ENCODE data around the gene PRKCE. TPM values are rescaled to one million over a fixed set of nuclear protein-coding genes. Genes with fewer than 3 reads are reported as not detected.

The PRKCE gene
- total RNA-seq, 6 experiments from 2014 or later, result 5.2 to 18.8 (median 11.0) TPM

- no peak overlapping the region for H3K27ac ChIP-seq
- DNase-seq, result no peak
- no peak for ATAC-seq
- TF ChIP-seq, protein P1, sequence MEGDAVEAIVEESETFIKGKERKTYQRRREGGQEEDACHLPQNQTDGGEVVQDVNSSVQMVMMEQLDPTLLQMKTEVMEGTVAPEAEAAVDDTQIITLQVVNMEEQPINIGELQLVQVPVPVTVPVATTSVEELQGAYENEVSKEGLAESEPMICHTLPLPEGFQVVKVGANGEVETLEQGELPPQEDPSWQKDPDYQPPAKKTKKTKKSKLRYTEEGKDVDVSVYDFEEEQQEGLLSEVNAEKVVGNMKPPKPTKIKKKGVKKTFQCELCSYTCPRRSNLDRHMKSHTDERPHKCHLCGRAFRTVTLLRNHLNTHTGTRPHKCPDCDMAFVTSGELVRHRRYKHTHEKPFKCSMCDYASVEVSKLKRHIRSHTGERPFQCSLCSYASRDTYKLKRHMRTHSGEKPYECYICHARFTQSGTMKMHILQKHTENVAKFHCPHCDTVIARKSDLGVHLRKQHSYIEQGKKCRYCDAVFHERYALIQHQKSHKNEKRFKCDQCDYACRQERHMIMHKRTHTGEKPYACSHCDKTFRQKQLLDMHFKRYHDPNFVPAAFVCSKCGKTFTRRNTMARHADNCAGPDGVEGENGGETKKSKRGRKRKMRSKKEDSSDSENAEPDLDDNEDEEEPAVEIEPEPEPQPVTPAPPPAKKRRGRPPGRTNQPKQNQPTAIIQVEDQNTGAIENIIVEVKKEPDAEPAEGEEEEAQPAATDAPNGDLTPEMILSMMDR (IDR thresholded peaks at IDR 0.05), result no peak
- no peak for TF ChIP-seq POLR2A (IDR thresholded peaks at IDR 0.05)
- no peaks in the 10 kb centered on the region for H3K36me3 ChIP-seq
- no peaks in the 10 kb centered on the region for H3K27me3 ChIP-seq
- intact Hi-C loops (cut with DNase I), result no loop called here
- peaks cover 0 to 18% (median 2%) of the 10 kb centered on the region in 4 donors for H3K4me1 ChIP-seq
- 89% methylated on average over 2 of the region's 3 CpGs for whole genome bisulfite sequencing (ENCODE audit: insufficient coverage, low coverage, low lambda C conversion rate, missing lambda C conversion rate)
- H3K9me3 ChIP-seq, result no peaks in the 10 kb centered on the region
- no peak overlapping the region for H3K4me3 ChIP-seq
These were observed 219.6 kb downstream of the PRKCE start for GRCh38 chr2:45871025-45871424.

DNA sequence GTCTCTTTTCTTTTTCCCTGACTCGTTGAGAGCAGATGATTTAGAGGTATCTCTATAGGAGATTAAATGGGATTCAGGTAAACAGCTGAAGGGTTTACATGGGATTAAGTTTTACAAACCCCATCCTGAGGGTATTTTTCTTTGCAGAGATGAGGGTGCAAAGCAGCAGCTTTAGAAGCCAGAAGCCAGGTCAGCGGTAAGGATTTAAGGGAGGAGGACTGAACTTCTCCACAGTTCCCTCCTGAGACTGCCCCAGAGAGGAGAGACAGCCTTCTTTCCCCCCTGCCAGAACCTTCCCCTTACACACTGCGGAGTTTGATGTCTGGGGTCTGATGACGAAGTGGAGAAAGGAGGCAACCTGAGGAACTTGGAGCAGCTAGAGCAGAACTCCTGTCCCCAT lies 220.1 kb downstream of the PRKCE start:
- H3K36me3 ChIP-seq, result no peaks in the 10 kb centered on the region
- intact Hi-C loops (cut with DNase I), result no loop called here
- no peak for TF ChIP-seq POLR2A (IDR thresholded peaks at IDR 0.05)
- TF ChIP-seq, protein P1 (IDR thresholded peaks at IDR 0.05), result no peak
- WGBS (ENCODE audit: insufficient coverage, low coverage, low lambda C conversion rate, missing lambda C conversion rate), result 50% methylated on average over 2 of the region's 4 CpGs
- H3K27ac ChIP-seq, result no peak overlapping the region
- DNase-seq (no peak), ATAC-seq (no peak)
- H3K27me3 ChIP-seq, result no peaks in the 10 kb centered on the region
- H3K4me3 ChIP-seq, result no peak overlapping the region
- peaks cover 0 to 18% (median 2%) of the 10 kb centered on the region in 4 donors for H3K4me1 ChIP-seq
- no peaks in the 10 kb centered on the region for H3K9me3 ChIP-seq

DNA sequence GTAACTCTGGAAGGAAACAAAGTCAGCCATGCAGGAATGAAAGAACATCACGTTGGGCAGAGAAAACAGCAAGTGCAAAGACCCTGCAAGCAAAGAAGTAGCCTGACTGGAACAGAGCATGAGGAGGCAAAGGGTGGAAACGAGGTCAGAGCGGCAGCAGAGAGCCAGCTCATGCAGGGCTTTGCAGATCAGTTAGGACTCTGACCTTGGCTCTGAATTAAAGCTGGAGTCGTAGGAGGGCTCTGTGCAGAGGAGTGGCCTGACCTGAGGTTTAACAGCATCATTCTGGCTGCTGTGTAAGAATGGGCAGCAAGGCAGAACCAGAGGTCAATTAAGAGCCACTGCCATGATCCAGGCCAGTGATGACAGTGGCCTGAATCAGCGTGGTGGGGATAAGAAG lies 220.7 kb downstream of the PRKCE start:
- TF ChIP-seq, protein P1 (IDR thresholded peaks at IDR 0.05), result no peak
- TF ChIP-seq POLR2A (IDR thresholded peaks at IDR 0.05), result no peak
- H3K4me3 ChIP-seq, result no peak overlapping the region
- no peaks in the 10 kb centered on the region for H3K36me3 ChIP-seq
- H3K4me1 ChIP-seq, result peaks cover 0 to 18% (median 2%) of the 10 kb centered on the region in 4 donors
- intact Hi-C loops (cut with DNase I), result no loop called here
- no peaks in the 10 kb centered on the region for H3K9me3 ChIP-seq
- WGBS (ENCODE audit: insufficient coverage, low coverage, low lambda C conversion rate, missing lambda C conversion rate), result 23% methylated on average over 4 of the region's 5 CpGs
- no peak overlapping the region for H3K27ac ChIP-seq
- peak; percentile 46 to 82 (median 72) for DNase-seq
- H3K27me3 ChIP-seq, result no peaks in the 10 kb centered on the region
- ATAC-seq, result peak; percentile 96 to 99 (median 98)

- no peak for TF ChIP-seq POLR2A (IDR thresholded peaks at IDR 0.05)
- TF ChIP-seq, protein P1 (IDR thresholded peaks at IDR 0.05), result no peak
- peak; percentile 29 to 80 (median 75) for DNase-seq
- intact Hi-C loops (cut with DNase I), result no loop called here
- no peaks in the 10 kb centered on the region for H3K36me3 ChIP-seq
- no peaks in the 10 kb centered on the region for H3K27me3 ChIP-seq
- peaks cover 0 to 18% (median 2%) of the 10 kb centered on the region in 4 donors for H3K4me1 ChIP-seq
- H3K27ac ChIP-seq, result no peak overlapping the region
- H3K4me3 ChIP-seq, result no peak overlapping the region
- peak; percentile 29 to 75 (median 66) for ATAC-seq
- WGBS (ENCODE audit: insufficient coverage, low coverage, low lambda C conversion rate, missing lambda C conversion rate), result 34% methylated on average over 3 of the region's 3 CpGs
- no peaks in the 10 kb centered on the region for H3K9me3 ChIP-seq
These were observed 222.9 kb downstream of the PRKCE start for GRCh38 chr2:45874344-45874743.

DNA sequence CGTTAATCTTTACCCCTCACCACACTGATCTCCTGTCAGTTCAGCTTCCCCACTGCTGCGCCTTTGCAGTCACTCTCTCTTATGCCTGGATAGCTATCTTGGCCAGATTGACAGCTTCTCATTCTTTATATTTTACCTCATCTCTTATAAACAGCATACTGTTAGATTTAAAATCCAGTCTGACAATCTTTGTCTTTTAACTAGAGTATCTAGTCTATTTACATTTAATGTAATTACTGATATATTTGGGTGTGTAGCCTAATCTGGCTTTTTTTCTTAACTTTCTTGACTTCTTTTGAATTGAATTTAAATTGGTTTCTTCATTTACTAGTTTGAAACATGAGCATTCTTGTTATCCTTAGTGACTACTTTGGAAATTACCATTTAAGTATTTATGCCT lies 225.1 kb downstream of the PRKCE start:
- Histone ChIP-seq H3K4me1 (peaks cover 0 to 18% (median 2%) of the 10 kb centered on the region in 4 donors), H3K9me3 (no peaks in the 10 kb centered on the region), H3K4me3 (no peak overlapping the region), H3K27me3 (no peaks in the 10 kb centered on the region), H3K36me3 (no peaks in the 10 kb centered on the region), H3K27ac (no peak overlapping the region)
- ATAC-seq (no peak), DNase-seq (no peak)
- TF ChIP-seq, protein P1 (IDR thresholded peaks at IDR 0.05), result no peak
- TF ChIP-seq POLR2A (IDR thresholded peaks at IDR 0.05), result no peak
- intact Hi-C loops (cut with DNase I), result no loop called here
- 95% methylated on average over 2 of the region's 2 CpGs for WGBS (ENCODE audit: insufficient coverage, low coverage, low lambda C conversion rate, missing lambda C conversion rate)
